K562 (cell line): ENCODE data around the gene TRPC3. TPM values are rescaled to one million over a fixed set of nuclear protein-coding genes. Genes with fewer than 3 reads are reported as not detected.

Experiments used
- ATAC-seq: fragments of 200-7000 bp; cut with Tn5 transposase; 3 replicates; pipeline ENCODE4 v1.9.1; 2020; ENCODE audit warnings: moderate library complexity
- BruUV-seq: library from RNA; stranded (reverse); fragments of 400-500 nt; replicated peaks from 2 replicates; lab custom pipeline; 2021; lab: Mats Ljungman, UMichigan
- CTCF ChIA-PET: fragments of 300-600 bp; formaldehyde crosslinking; extraction: SDS; loops from one replicate; lab custom pipeline; 2021; ENCODE audit warnings: low intra/inter-chr PET ratio; lab: Yijun Ruan, JAX
- POLR2A ChIA-PET: fragments of 300-600, 350-650 bp; sonication (Branson Sonifier 250); formaldehyde crosslinking; extraction: SDS; loops from one replicate; lab custom pipeline; 2021; ENCODE audit warnings: antibody characterized with exemption, inconsistent platforms; lab: Yijun Ruan, JAX
- DNase-seq, 4 experiments: peaks; one replicate each; pipeline versions ENCODE4 v3.0.0 to v3.0.0-alpha.2; 2011 to 2018; ENCODE audit warnings: low spot score in 3 of 4, mixed read lengths in 3 of 4; ENCODE audit errors: extremely low read depth in 1 of 4
- FAIRE-seq: peaks from 2 replicates; lab custom pipeline; 2011; peaks lifted over from hg19 to GRCh38; lab: Jason Lieb, UNC
- H2AFZ ChIP-seq: 2 replicates; pipeline ENCODE4 v1.6.0; 2011; ENCODE audit warnings: low read depth, low read length, control low read depth, inconsistent platforms
- H3K27ac ChIP-seq: fragments of 200-600 bp; 3 replicates; pipeline ENCODE4 v1.8.0; 2011; ENCODE audit warnings: low read depth, mild to moderate bottlenecking, control low read depth, inconsistent platforms, low read length, moderate library complexity, mixed read lengths; ENCODE audit errors: extremely low read depth
- H3K27me3 ChIP-seq, 2 experiments: fragments of 300-600 bp in 1 of 2; 2 replicates in 1 of 2; 3 replicates in 1 of 2; pipeline versions ENCODE4 v1.6.0 to v1.8.0; 2011; ENCODE audit warnings: inconsistent platforms in 2 of 2, low read length in 2 of 2, mild to moderate bottlenecking in 1 of 2, mixed read lengths in 1 of 2, moderate library complexity in 1 of 2; ENCODE audit not compliant: control insufficient read depth in 2 of 2, insufficient read depth in 2 of 2
- H3K36me3 ChIP-seq: fragments of 300-600 bp; 3 replicates; pipeline ENCODE4 v1.8.0; 2011; ENCODE audit warnings: mild to moderate bottlenecking, low read length, inconsistent platforms; ENCODE audit not compliant: control insufficient read depth, insufficient read depth
- H3K4me1 ChIP-seq, 2 experiments: fragments of 200-600 bp in 1 of 2; replicated peaks in 1 of 2; 2 replicates in 1 of 2; 3 replicates in 1 of 2; pipeline versions ENCODE4 v1.5.1 to v1.8.0; 2011; ENCODE audit warnings: inconsistent platforms in 2 of 2, low read length in 2 of 2, mild to moderate bottlenecking in 1 of 2, mixed read lengths in 1 of 2, moderate library complexity in 1 of 2; ENCODE audit not compliant: control insufficient read depth in 2 of 2, insufficient read depth in 2 of 2
- H3K4me2 ChIP-seq: 2 replicates; pipeline ENCODE4 v1.6.1; 2011; ENCODE audit warnings: low read length, control low read depth, inconsistent platforms, mixed read lengths; ENCODE audit not compliant: insufficient read depth
- H3K4me3 ChIP-seq: fragments of 200-600 bp; sonication (generic), shearing (Covaris generic); 2 replicates; pipeline ENCODE4 v1.5.1; 2016; ENCODE audit warnings: control low read depth, inconsistent platforms
- H3K79me2 ChIP-seq: fragments of 200-600 bp; 3 replicates; pipeline ENCODE4 v1.8.0; 2011; ENCODE audit warnings: low read length, inconsistent platforms; ENCODE audit not compliant: control insufficient read depth, insufficient read depth
- H3K9ac ChIP-seq, 2 experiments: 2 replicates each; pipeline versions ENCODE4 v1.6.0 to v1.6.1; 2011; ENCODE audit warnings: low read depth in 2 of 2, low read length in 2 of 2, control low read depth in 1 of 2, inconsistent platforms in 1 of 2, mild to moderate bottlenecking in 1 of 2, mixed read lengths in 1 of 2; ENCODE audit not compliant: insufficient read depth in 1 of 2
- H3K9me1 ChIP-seq: one replicate; pipeline ENCODE4 v1.6.0; 2011; ENCODE audit warnings: inconsistent platforms, mild to moderate bottlenecking, low read length, moderate library complexity; ENCODE audit not compliant: control insufficient read depth, insufficient read depth
- H3K9me3 ChIP-seq: replicated peaks from 2 replicates; pipeline ENCODE4 v1.5.1; 2011; ENCODE audit warnings: low read depth, low read length, inconsistent platforms; ENCODE audit not compliant: control insufficient read depth, insufficient read depth
- H4K20me1 ChIP-seq: replicated peaks from 2 replicates; pipeline ENCODE4 v1.6.1; 2011; ENCODE audit warnings: low read length, inconsistent platforms, mixed read lengths; ENCODE audit not compliant: control insufficient read depth, insufficient read depth
- ATF7 ChIP-seq: fragments of 450-650 bp; IDR thresholded peaks from 2 replicates; pipeline ENCODE4 v1.7.1; 2014; ENCODE audit warnings: mild to moderate bottlenecking, moderate library complexity
- KDM1A ChIP-seq, 2 experiments: fragments of 450-650 bp; IDR thresholded peaks; 2 replicates each; pipeline ENCODE4 v1.6.1; 2016; ENCODE audit warnings: mild to moderate bottlenecking in 2 of 2
- L3MBTL2 ChIP-seq: fragments of 450-650 bp; IDR thresholded peaks from 2 replicates; pipeline ENCODE4 v1.6.1; 2016; ENCODE audit warnings: mild to moderate bottlenecking, moderate library complexity
- LARP7 ChIP-seq: fragments of 450-650 bp; IDR thresholded peaks from 2 replicates; pipeline ENCODE4 v1.6.1; 2016
- MBD2 ChIP-seq: sonication (generic); IDR thresholded peaks from 2 replicates; pipeline ENCODE4 v1.6.1; 2016; ENCODE audit warnings: low read depth, borderline replicate concordance
- MEF2A ChIP-seq: IDR thresholded peaks from 2 replicates; pipeline ENCODE4 v1.6.1; 2011; ENCODE audit warnings: low read depth, mild to moderate bottlenecking, low read length, moderate library complexity; ENCODE audit not compliant: control insufficient read depth
- NR2C1 ChIP-seq, 2 experiments: fragments of 450-650 bp; IDR thresholded peaks; 2 replicates each; pipeline ENCODE4 v1.6.1; 2017; ENCODE audit warnings: mild to moderate bottlenecking in 2 of 2, antibody characterized with exemption in 1 of 2, inconsistent platforms in 1 of 2, missing compliant biosample characterization in 1 of 2, missing genetic modification characterization in 1 of 2
- NR3C1 ChIP-seq: sonication (generic); formaldehyde crosslinking; IDR thresholded peaks from 2 replicates; pipeline ENCODE4 v1.8.1; 2022; ENCODE audit warnings: missing genetic modification reagents
- RBM25 ChIP-seq: fragments of 200-400 bp; formaldehyde crosslinking; IDR thresholded peaks from 2 replicates; pipeline ENCODE4 v1.6.1; 2018; ENCODE audit warnings: low read length, low read depth, moderate library complexity; ENCODE audit not compliant: severe bottlenecking
- SIX5 ChIP-seq, 2 experiments: IDR thresholded peaks; 2 replicates each; pipeline ENCODE4 v1.6.1; 2011; ENCODE audit warnings: low read length in 2 of 2, borderline replicate concordance in 1 of 2, low read depth in 1 of 2, mild to moderate bottlenecking in 1 of 2, moderate library complexity in 1 of 2; ENCODE audit not compliant: insufficient read depth in 1 of 2
- WGBS: fragments of 100-300 bp; shearing (Covaris generic); methylation state at CpG from one replicate; pipeline ENCODE4 v1.1.6; 2016; ENCODE audit warnings: low coverage, mixed read lengths; ENCODE audit not compliant: insufficient coverage; ENCODE audit errors: missing lambda C conversion rate; 5-methylcytosine and 5-hydroxymethylcytosine counted together
- in situ Hi-C: fragments of 300-500 bp; cut with MboI; formaldehyde crosslinking; loops from 4 replicates; pipeline ENCODE4 v1.15.0; 2018; ENCODE audit warnings: inconsistent platforms, mixed read lengths
- intact Hi-C: fragments of 100-400 bp; cut with micrococcal nuclease; formaldehyde crosslinking; loops from 2 replicates; pipeline ENCODE4 v1.14.2; 2022
- polyA plus RNA-seq, 8 experiments: library from polyadenylated mRNA; depleted of rRNA in 4 of 8; stranded (reverse) in 5 of 8; unstranded in 3 of 8; fragments of >200 nt; fragmentation: Nextera tagmentation in 2 of 8; fragmentation: Illumina TruSeq in 1 of 8; extraction: Ambion mirVana in 2 of 8; extraction: Trizol in 1 of 8; gene quantifications; 2 replicates each; pipeline versions ENCODE4 v1.2.1 to v1.2.3, GENCODE V29; 2011 to 2014; ENCODE audit warnings: inconsistent platforms in 1 of 8, missing spikeins in 1 of 8
- total RNA-seq, 7 experiments: library from RNA; depleted of rRNA in 6 of 7; stranded (reverse); fragments of >200 nt in 6 of 7; fragmentation: Illumina TruSeq in 2 of 7; extraction: Trizol in 2 of 7; gene quantifications; 2 replicates each; pipeline versions ENCODE4 v1.2.1 to v1.2.3, GENCODE V29; 2011 to 2021; ENCODE audit warnings: low replicate concordance in 1 of 7
- TF ChIP-seq, protein P1 (sequence below): sonication (generic); formaldehyde crosslinking; IDR thresholded peaks from 2 replicates; pipeline ENCODE4 v1.8.1; 2023; ENCODE audit warnings: mild to moderate bottlenecking, missing genetic modification reagents
- TF ChIP-seq, protein P2 (sequence below), 2 experiments: fragments of 200-800 bp in 1 of 2; sonication (Bioruptor generic) in 1 of 2; sonication (generic) in 1 of 2; formaldehyde crosslinking in 1 of 2; IDR thresholded peaks in 1 of 2; conservative IDR thresholded peaks in 1 of 2; 2 replicates each; pipeline versions ENCODE4 v1.5.0 to v1.6.1; 2016 to 2020; ENCODE audit warnings: missing compliant biosample characterization in 1 of 2, missing genetic modification characterization in 1 of 2, missing genetic modification reagents in 1 of 2

The TRPC3 gene
- total and polyA plus RNA-seq, 9 of the 15 experiments (the other 6 are each of a cell fraction or from before 2014, with no cell fraction given): 0.01 to 0.27 (median 0.11) TPM

DNA sequence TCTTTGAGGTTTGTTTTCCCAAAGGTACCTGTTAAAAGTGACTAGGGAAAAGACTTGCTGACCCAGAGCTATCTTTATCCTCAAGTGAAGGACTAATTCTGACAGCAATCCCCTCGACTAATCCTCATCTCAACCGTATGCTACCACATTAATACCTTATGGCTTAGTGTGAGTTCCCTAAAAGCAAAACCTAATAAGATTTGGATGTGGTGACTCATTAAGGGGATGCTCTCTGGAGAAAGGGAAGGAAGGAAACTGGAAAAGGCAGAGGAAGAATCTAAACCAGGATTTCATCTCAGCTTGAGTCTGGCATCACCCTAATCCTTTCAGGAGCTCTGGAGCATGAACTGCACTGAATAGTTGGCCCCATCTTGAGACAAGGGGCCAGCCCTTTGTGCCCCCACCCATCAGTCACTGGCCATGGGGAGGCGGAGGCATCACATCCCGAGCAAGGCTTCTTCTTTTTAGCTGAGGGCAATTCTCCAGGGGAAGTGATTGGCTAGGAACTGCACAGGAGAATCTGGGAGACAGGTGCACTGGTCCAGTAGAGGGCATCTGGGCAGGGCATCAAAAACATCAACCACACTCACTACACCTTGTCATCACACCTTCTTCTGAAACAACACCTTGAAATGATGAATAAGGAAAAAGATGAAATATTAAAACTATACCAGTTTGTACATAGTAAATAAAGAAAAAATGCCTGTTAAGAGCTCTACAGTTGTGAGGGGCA lies 74.7 kb downstream of the TRPC3 start:
- Histone ChIP-seq H3K27me3 (no peaks in the 10 kb centered on the region), H3K27ac (no peak overlapping the region), H4K20me1 (no peaks in the 10 kb centered on the region), H3K79me2 (no peaks in the 10 kb centered on the region), H2AFZ (no peak overlapping the region), H3K36me3 (no peaks in the 10 kb centered on the region), H3K4me1 (peaks cover 4 to 7% of the 10 kb centered on the region in 2 experiments; a peak in 4 of 5 replicates), H3K9me1 (no peaks in the 10 kb centered on the region), H3K9me3 (no peaks in the 10 kb centered on the region), H3K9ac (no peak overlapping the region), H3K4me3 (no peak overlapping the region), H3K4me2 (no peak overlapping the region)
- no TSS peak for BruUV-seq
- TF ChIP-seq NR3C1 (CRISPR knock-in tag) (no peak), L3MBTL2 (no peak)
- intact Hi-C loops: no loop called here
- no peak for DNase-seq
- no peak for FAIRE-seq
- WGBS: 0% methylated on average over 4 of the region's 4 CpGs
- ATAC-seq: peak; percentile 21; the same call in 1 of the 3 replicates
- ChIA-PET CTCF (no interaction called here), POLR2A (interaction anchor here (1.0 kb wide), 1 partner anchor 8 kb away, joined by 5 read pairs; no protein-coding TSS in a partner anchor)
- in situ Hi-C loops: no loop called here

DNA sequence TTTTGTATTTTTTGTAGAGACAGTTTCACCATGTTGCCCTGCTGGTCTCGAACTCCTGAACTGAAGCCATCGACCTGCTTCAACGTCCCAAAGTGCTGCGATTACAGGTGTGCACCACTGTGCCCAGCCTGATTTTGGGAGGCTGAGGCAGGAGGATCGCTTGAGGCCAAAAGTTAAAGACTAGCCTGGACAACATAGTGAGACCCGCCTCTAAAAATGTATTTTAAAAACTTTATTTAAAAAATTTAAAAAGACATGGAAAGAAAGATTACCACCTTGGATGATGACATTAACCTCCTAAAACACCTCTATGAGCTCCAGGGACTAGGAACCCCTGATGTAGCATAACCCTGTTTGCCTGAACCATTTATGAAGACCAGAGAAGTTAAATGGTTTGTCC lies 75.8 kb downstream of the TRPC3 start:
- WGBS: 27% methylated on average over 6 of the region's 6 CpGs
- H3K27ac ChIP-seq: no peak overlapping the region
- FAIRE-seq (no peak), DNase-seq (no peak), ATAC-seq (no peak)
- H3K27me3 ChIP-seq: no peaks in the 10 kb centered on the region
- in situ Hi-C loops (no loop called here), intact Hi-C loops (no loop called here)
- no peaks in the 10 kb centered on the region for H3K79me2 ChIP-seq
- ChIA-PET CTCF (no interaction called here), POLR2A (no interaction called here)
- no peaks in the 10 kb centered on the region for H4K20me1 ChIP-seq
- no peak overlapping the region for H3K9ac ChIP-seq
- H3K4me1 ChIP-seq: peaks cover 4 to 7% of the 10 kb centered on the region in 2 experiments; a peak in 4 of 5 replicates
- H3K4me2 ChIP-seq: no peak overlapping the region
- no peak overlapping the region for H2AFZ ChIP-seq
- no peaks in the 10 kb centered on the region for H3K9me3 ChIP-seq
- BruUV-seq: no TSS peak
- no peaks in the 10 kb centered on the region for H3K36me3 ChIP-seq
- no peak overlapping the region for H3K4me3 ChIP-seq
- no peaks in the 10 kb centered on the region for H3K9me1 ChIP-seq
- TF ChIP-seq MEF2A (no peak), MBD2 (no peak), SIX5 (IDR thresholded peaks at IDR 0.05; ENCODE audit: borderline replicate concordance in 1 of 2, insufficient read depth in 1 of 2, low read depth in 1 of 2, low read length in 2 of 2) (no peak), LARP7 (no peak), NR3C1 (CRISPR knock-in tag) (no peak), ATF7 (no peak), RBM25 (peak; percentile 66), KDM1A (IDR thresholded peaks at IDR 0.05) (no peak), NR2C1 (IDR thresholded peaks at IDR 0.05) (no peak), NR2C1 (tag; IDR thresholded peaks at IDR 0.05) (no peak)
- TF ChIP-seq, protein P1, sequence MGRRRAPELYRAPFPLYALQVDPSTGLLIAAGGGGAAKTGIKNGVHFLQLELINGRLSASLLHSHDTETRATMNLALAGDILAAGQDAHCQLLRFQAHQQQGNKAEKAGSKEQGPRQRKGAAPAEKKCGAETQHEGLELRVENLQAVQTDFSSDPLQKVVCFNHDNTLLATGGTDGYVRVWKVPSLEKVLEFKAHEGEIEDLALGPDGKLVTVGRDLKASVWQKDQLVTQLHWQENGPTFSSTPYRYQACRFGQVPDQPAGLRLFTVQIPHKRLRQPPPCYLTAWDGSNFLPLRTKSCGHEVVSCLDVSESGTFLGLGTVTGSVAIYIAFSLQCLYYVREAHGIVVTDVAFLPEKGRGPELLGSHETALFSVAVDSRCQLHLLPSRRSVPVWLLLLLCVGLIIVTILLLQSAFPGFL (CRISPR knock-in tag): no peak
- TF ChIP-seq, protein P2, sequence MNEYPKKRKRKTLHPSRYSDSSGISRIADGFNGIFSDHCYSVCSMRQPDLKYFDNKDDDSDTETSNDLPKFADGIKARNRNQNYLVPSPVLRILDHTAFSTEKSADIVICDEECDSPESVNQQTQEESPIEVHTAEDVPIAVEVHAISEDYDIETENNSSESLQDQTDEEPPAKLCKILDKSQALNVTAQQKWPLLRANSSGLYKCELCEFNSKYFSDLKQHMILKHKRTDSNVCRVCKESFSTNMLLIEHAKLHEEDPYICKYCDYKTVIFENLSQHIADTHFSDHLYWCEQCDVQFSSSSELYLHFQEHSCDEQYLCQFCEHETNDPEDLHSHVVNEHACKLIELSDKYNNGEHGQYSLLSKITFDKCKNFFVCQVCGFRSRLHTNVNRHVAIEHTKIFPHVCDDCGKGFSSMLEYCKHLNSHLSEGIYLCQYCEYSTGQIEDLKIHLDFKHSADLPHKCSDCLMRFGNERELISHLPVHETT (CRISPR knock-in tag; conservative IDR thresholded peaks at IDR 0.05 in 1 of 2, IDR thresholded peaks at IDR 0.05 in 1 of 2): no peak
